D721Med (cell line): ENCODE data around the gene RALGAPA2.

Experiments used
- DNase-seq: peaks from one replicate; pipeline ENCODE4 v3.0.0; 2011; ENCODE audit warnings: low spot score; ENCODE audit not compliant: insufficient read length
- FAIRE-seq: peaks from 2 replicates; lab custom pipeline; 2011; peaks lifted over from hg19 to GRCh38; lab: Jason Lieb, UNC
- TF ChIP-seq, protein P1 (sequence below): IDR thresholded peaks from 2 replicates; pipeline ENCODE4 v1.5.1; 2012; ENCODE audit warnings: mild to moderate bottlenecking, control low read depth; ENCODE audit not compliant: insufficient read depth; ENCODE audit errors: missing control alignments

The RALGAPA2 gene

DNA sequence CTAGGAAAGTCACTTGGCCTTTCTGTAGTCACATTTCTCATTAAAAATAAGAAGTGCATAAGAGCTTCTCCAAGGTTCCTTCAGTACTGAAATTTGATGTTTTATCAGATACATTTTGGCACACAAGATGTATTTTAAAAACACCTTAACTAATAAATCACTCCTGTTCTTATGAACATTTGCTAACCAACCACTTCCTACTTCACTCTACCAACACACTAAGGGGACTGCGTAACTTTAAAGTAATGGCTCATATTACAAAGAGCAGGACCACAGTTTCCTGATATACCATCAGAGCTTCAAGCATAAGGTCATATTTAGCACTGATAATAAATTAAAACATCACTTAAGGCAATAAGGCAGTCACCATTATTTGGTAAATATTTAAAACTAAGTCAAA lies 104.4 kb downstream of the RALGAPA2 start:
- no peak for FAIRE-seq
- DNase-seq, result no peak
- TF ChIP-seq, protein P1, sequence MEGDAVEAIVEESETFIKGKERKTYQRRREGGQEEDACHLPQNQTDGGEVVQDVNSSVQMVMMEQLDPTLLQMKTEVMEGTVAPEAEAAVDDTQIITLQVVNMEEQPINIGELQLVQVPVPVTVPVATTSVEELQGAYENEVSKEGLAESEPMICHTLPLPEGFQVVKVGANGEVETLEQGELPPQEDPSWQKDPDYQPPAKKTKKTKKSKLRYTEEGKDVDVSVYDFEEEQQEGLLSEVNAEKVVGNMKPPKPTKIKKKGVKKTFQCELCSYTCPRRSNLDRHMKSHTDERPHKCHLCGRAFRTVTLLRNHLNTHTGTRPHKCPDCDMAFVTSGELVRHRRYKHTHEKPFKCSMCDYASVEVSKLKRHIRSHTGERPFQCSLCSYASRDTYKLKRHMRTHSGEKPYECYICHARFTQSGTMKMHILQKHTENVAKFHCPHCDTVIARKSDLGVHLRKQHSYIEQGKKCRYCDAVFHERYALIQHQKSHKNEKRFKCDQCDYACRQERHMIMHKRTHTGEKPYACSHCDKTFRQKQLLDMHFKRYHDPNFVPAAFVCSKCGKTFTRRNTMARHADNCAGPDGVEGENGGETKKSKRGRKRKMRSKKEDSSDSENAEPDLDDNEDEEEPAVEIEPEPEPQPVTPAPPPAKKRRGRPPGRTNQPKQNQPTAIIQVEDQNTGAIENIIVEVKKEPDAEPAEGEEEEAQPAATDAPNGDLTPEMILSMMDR, result no peak

DNA sequence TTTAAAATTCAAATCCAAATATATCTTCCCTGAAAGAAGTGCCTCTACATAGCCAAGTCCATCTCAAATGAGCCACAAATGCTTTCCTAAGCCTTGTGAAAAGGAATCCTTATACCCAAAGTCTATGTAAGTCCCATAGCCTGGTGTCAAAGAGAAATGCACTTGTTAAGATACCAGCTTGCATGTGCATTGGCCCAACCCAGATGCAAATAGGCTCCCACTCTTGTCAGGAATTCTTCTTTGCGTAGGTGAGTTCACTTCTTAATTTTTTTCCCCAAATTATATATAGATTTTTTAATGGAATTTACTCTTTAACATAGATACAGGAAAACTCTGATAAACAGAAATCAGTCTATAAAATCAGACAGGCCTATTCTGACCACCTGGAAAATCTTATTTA lies 105.6 kb downstream of the RALGAPA2 start:
- no peak for DNase-seq
- no peak for FAIRE-seq
- TF ChIP-seq, protein P1, result no peak

- no peak for FAIRE-seq
- TF ChIP-seq, protein P1, result no peak
- no peak for DNase-seq
These were observed 106.4 kb downstream of the RALGAPA2 start for GRCh38 chr20:20606050-20606449.

DNA sequence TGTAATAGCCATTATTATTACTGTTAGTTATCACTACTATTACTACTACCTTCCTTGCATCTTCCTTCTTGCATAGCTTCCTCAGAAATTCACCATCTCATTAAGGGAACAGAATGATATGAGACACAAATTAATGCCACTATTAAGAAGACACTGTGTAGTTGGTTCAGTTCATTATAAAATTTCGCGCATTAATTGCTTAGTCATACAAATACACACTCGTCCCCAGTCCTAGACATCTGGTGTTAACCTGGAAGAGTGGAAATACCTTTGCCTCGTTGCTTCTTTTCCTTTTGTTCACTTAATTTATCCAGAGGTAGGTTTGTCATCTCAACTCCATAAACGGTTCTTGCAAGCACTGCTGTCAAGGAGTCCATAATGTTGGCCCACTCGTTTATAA lies 107.5 kb downstream of the RALGAPA2 start:
- TF ChIP-seq, protein P1, result no peak
- no peak for DNase-seq
- no peak for FAIRE-seq

- TF ChIP-seq, protein P1, result no peak
- FAIRE-seq (no peak), DNase-seq (no peak)
These were observed 108.1 kb downstream of the RALGAPA2 start for GRCh38 chr20:20604357-20604756.

GRCh38 chr20:20603339-20603990 lies 109.0 kb downstream of the RALGAPA2 start:
- TF ChIP-seq, protein P1, result no peak
- FAIRE-seq, result no peak
- DNase-seq, result no peak

GRCh38 chr20:20597966-20598365 lies 114.5 kb downstream of the RALGAPA2 start:
- TF ChIP-seq, protein P1, result no peak
- FAIRE-seq, result no peak
- no peak for DNase-seq
